K562 (cell line): Measurements from ENCODE around the gene NAGLU. TPM values are rescaled to one million over a fixed set of nuclear protein-coding genes. Genes with fewer than 3 reads are reported as not detected.

Source experiments
- BHLHE40 ChIP-seq: IDR thresholded peaks from 2 replicates; pipeline ENCODE4 v1.6.1; 2011; ENCODE audit warnings: low read length, improper control_type of control experiment
- GABPB2 ChIP-seq: fragments of 250-450 bp; sonication (Bioruptor Pico); conservative IDR thresholded peaks from 2 replicates; pipeline ENCODE4 v1.5.1; 2021; ENCODE audit warnings: mild to moderate bottlenecking
- HCFC1 ChIP-seq: IDR thresholded peaks from 2 replicates; pipeline ENCODE4 v1.6.1; 2012; ENCODE audit warnings: low read depth, low read length, improper control_type of control experiment
- HNRNPH1 ChIP-seq: fragments of 200-400 bp; formaldehyde crosslinking; optimal IDR thresholded peaks from 2 replicates; pipeline ENCODE3; 2017; ENCODE audit warnings: low read depth, mild to moderate bottlenecking, low read length, moderate library complexity
- KAT7 ChIP-seq: sonication (generic); formaldehyde crosslinking; IDR thresholded peaks from 2 replicates; pipeline ENCODE4 v1.8.0; 2022; ENCODE audit warnings: missing genetic modification reagents, mild to moderate bottlenecking, borderline replicate concordance
- MBD2 ChIP-seq: sonication (generic); IDR thresholded peaks from 2 replicates; pipeline ENCODE4 v1.6.1; 2016; ENCODE audit warnings: low read depth, borderline replicate concordance
- MXI1 ChIP-seq: IDR thresholded peaks from 2 replicates; pipeline ENCODE4 v1.6.1; 2011; ENCODE audit warnings: low read depth, mild to moderate bottlenecking, improper control_type of control experiment, low read length
- NKRF ChIP-seq: fragments of 450-650 bp; IDR thresholded peaks from 2 replicates; pipeline ENCODE4 v1.6.1; 2016; ENCODE audit warnings: borderline replicate concordance
- PHF8 ChIP-seq: fragments of 200-600 bp; sonication (generic); IDR thresholded peaks from 2 replicates; pipeline ENCODE4 v1.6.1; 2012; ENCODE audit warnings: mixed run types, mild to moderate bottlenecking, inconsistent platforms, low read length, moderate library complexity, borderline replicate concordance
- TCF7L2 ChIP-seq: fragments of 150-350 bp; IDR thresholded peaks from 2 replicates; pipeline ENCODE4 v1.6.1; 2016; ENCODE audit warnings: low read depth, mild to moderate bottlenecking, low read length, moderate library complexity
- TOE1 ChIP-seq, 2 experiments: fragments of 450-650 bp in 1 of 2; sonication (generic) in 1 of 2; formaldehyde crosslinking in 1 of 2; IDR thresholded peaks; 2 replicates each; pipeline versions ENCODE4 v1.7.1 to v1.8.0; 2016 to 2022; ENCODE audit warnings: borderline replicate concordance in 2 of 2, mild to moderate bottlenecking in 2 of 2, antibody characterized with exemption in 1 of 2, inconsistent platforms in 1 of 2, low read depth in 1 of 2, missing genetic modification reagents in 1 of 2, moderate library complexity in 1 of 2
- YY1 ChIP-seq, 3 experiments: IDR thresholded peaks; 2 replicates each; pipeline ENCODE4 v1.6.1; 2011; ENCODE audit warnings: low read length in 2 of 3, mild to moderate bottlenecking in 2 of 3, moderate library complexity in 2 of 3, borderline replicate concordance in 1 of 3, control low read depth in 1 of 3, low read depth in 1 of 3; ENCODE audit not compliant: insufficient read depth in 3 of 3, insufficient replicate concordance in 2 of 3, control insufficient read depth in 1 of 3, insufficient read length in 1 of 3; ENCODE audit errors: extremely low read depth in 1 of 3
- ZKSCAN1 ChIP-seq: fragments of 150-350 bp; IDR thresholded peaks from 2 replicates; pipeline ENCODE4 v1.6.1; 2016; ENCODE audit warnings: low read depth, low read length
- ZNF121 ChIP-seq: sonication (generic); formaldehyde crosslinking; conservative IDR thresholded peaks from 2 replicates; pipeline ENCODE4 v1.8.0; 2022; ENCODE audit warnings: missing genetic modification reagents
- ZNF696 ChIP-seq: fragments of 250-450 bp; sonication (Bioruptor Pico); conservative IDR thresholded peaks from 2 replicates; pipeline ENCODE4 v1.4.0; 2020; ENCODE audit warnings: mild to moderate bottlenecking, moderate library complexity
- polyA plus RNA-seq, 8 experiments: library from polyadenylated mRNA; depleted of rRNA in 4 of 8; stranded (reverse) in 5 of 8; unstranded in 3 of 8; fragments of >200 nt; fragmentation: Nextera tagmentation in 2 of 8; fragmentation: Illumina TruSeq in 1 of 8; extraction: Ambion mirVana in 2 of 8; extraction: Trizol in 1 of 8; gene quantifications; 2 replicates each; pipeline versions ENCODE4 v1.2.1 to v1.2.3, GENCODE V29; 2011 to 2014; ENCODE audit warnings: inconsistent platforms in 1 of 8, missing spikeins in 1 of 8
- total RNA-seq, 7 experiments: library from RNA; depleted of rRNA in 6 of 7; stranded (reverse); fragments of >200 nt in 6 of 7; fragmentation: Illumina TruSeq in 2 of 7; extraction: Trizol in 2 of 7; gene quantifications; 2 replicates each; pipeline versions ENCODE4 v1.2.1 to v1.2.3, GENCODE V29; 2011 to 2021; ENCODE audit warnings: low replicate concordance in 1 of 7
- TF ChIP-seq, protein P1 (sequence below): fragments of 450-650 bp; IDR thresholded peaks from 2 replicates; pipeline ENCODE4 v1.6.1; 2017; ENCODE audit warnings: antibody characterized with exemption, mild to moderate bottlenecking
- TF ChIP-seq, protein P2 (sequence below): fragments of 450-650 bp; IDR thresholded peaks from 2 replicates; pipeline ENCODE4 v1.6.1; 2016
- TF ChIP-seq, protein P3 (sequence below): sonication (generic); formaldehyde crosslinking; IDR thresholded peaks from 2 replicates; pipeline ENCODE4 v1.8.0; 2022; ENCODE audit warnings: mild to moderate bottlenecking, missing genetic modification reagents

The NAGLU gene
- total and polyA plus RNA-seq, 9 of the 15 experiments (the other 6 are each of a cell fraction or from before 2014, with no cell fraction given), result 0.04 to 21.5 (median 8.5) TPM

- TF ChIP-seq, protein P1, sequence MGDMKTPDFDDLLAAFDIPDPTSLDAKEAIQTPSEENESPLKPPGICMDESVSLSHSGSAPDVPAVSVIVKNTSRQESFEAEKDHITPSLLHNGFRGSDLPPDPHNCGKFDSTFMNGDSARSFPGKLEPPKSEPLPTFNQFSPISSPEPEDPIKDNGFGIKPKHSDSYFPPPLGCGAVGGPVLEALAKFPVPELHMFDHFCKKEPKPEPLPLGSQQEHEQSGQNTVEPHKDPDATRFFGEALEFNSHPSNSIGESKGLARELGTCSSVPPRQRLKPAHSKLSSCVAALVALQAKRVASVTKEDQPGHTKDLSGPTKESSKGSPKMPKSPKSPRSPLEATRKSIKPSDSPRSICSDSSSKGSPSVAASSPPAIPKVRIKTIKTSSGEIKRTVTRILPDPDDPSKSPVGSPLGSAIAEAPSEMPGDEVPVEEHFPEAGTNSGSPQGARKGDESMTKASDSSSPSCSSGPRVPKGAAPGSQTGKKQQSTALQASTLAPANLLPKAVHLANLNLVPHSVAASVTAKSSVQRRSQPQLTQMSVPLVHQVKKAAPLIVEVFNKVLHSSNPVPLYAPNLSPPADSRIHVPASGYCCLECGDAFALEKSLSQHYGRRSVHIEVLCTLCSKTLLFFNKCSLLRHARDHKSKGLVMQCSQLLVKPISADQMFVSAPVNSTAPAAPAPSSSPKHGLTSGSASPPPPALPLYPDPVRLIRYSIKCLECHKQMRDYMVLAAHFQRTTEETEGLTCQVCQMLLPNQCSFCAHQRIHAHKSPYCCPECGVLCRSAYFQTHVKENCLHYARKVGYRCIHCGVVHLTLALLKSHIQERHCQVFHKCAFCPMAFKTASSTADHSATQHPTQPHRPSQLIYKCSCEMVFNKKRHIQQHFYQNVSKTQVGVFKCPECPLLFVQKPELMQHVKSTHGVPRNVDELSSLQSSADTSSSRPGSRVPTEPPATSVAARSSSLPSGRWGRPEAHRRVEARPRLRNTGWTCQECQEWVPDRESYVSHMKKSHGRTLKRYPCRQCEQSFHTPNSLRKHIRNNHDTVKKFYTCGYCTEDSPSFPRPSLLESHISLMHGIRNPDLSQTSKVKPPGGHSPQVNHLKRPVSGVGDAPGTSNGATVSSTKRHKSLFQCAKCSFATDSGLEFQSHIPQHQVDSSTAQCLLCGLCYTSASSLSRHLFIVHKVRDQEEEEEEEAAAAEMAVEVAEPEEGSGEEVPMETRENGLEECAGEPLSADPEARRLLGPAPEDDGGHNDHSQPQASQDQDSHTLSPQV, result peak; percentile 67
- TF ChIP-seq PHF8 (no peak), BHLHE40 (peak; percentile 35; the same call in 1 of the 2 replicates), MBD2 (no peak), YY1 (IDR thresholded peaks at IDR 0.05; ENCODE audit: borderline replicate concordance in 1 of 3, control insufficient read depth in 1 of 3, extremely low read depth in 1 of 3, insufficient read depth in 3 of 3, insufficient read length in 1 of 3, insufficient replicate concordance in 2 of 3, low read depth in 1 of 3, low read length in 2 of 3) (peak in 2 of 3 experiments; percentile 43 to 48), ZNF121 (CRISPR knock-in tag) (no peak), HCFC1 (peak; percentile 54), KAT7 (no peak), MXI1 (0 out of 2 replicates have a peak, but pooled peaks have one; percentile 22), TOE1 (IDR thresholded peaks at IDR 0.05; ENCODE audit: borderline replicate concordance) (peak; percentile 65), TOE1 (CRISPR knock-in tag; IDR thresholded peaks at IDR 0.05; ENCODE audit: borderline replicate concordance, low read depth) (no peak), ZKSCAN1 (peak; percentile 53; the same call in 1 of the 2 replicates), NKRF (peak; percentile 37; the same call in 1 of the 2 replicates), HNRNPH1 (no peak), ZNF696 (CRISPR knock-in tag) (no peak), TCF7L2 (no peak), GABPB2 (CRISPR knock-in tag) (no peak)
- TF ChIP-seq, protein P2, sequence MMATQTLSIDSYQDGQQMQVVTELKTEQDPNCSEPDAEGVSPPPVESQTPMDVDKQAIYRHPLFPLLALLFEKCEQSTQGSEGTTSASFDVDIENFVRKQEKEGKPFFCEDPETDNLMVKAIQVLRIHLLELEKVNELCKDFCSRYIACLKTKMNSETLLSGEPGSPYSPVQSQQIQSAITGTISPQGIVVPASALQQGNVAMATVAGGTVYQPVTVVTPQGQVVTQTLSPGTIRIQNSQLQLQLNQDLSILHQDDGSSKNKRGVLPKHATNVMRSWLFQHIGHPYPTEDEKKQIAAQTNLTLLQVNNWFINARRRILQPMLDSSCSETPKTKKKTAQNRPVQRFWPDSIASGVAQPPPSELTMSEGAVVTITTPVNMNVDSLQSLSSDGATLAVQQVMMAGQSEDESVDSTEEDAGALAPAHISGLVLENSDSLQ, result peak; percentile 85
- TF ChIP-seq, protein P3, sequence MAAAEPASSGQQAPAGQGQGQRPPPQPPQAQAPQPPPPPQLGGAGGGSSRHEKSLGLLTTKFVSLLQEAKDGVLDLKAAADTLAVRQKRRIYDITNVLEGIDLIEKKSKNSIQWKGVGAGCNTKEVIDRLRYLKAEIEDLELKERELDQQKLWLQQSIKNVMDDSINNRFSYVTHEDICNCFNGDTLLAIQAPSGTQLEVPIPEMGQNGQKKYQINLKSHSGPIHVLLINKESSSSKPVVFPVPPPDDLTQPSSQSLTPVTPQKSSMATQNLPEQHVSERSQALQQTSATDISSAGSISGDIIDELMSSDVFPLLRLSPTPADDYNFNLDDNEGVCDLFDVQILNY (CRISPR knock-in tag), result no peak
Measured at GRCh38 chr17:42553161-42553818, 17.2 kb downstream of the NAGLU start (continued).
